SU-DHL-6 (cell line): Measurements from ENCODE around the gene C8G.

ENCODE experiments used
- H2AFZ ChIP-seq: fragments of 200-600 bp; sonication (generic); 2 replicates; pipeline ENCODE4 v1.6.1; 2014; ENCODE audit warnings: low read depth, mild to moderate bottlenecking, moderate library complexity, mixed read lengths, antibody characterized with exemption, low read length; ENCODE audit not compliant: severe bottlenecking
- H3F3A ChIP-seq: fragments of 200-600 bp; shearing (Covaris generic); 2 replicates; pipeline ENCODE4 v1.6.0; 2016; ENCODE audit warnings: antibody characterized with exemption, mild to moderate bottlenecking; ENCODE audit not compliant: insufficient read depth
- H3K27ac ChIP-seq: fragments of 200-600 bp; sonication (generic); 2 replicates; pipeline ENCODE4 v1.5.1; 2016; ENCODE audit warnings: low read depth, mild to moderate bottlenecking, low read length, moderate library complexity, mixed read lengths
- H3K27me3 ChIP-seq: fragments of 200-600 bp; sonication (generic), shearing (Covaris generic); 2 replicates; pipeline ENCODE4 v1.6.0; 2014; ENCODE audit warnings: mild to moderate bottlenecking, low read length
- H3K36me3 ChIP-seq: fragments of 200-600 bp; sonication (generic); 2 replicates; pipeline ENCODE4 v1.6.1; 2014; ENCODE audit warnings: mild to moderate bottlenecking, low read length, mixed read lengths
- H3K4me2 ChIP-seq: fragments of 300-600, 200-600 bp; shearing (Covaris generic), sonication (generic); 2 replicates; pipeline ENCODE4 v1.6.0; 2014; ENCODE audit warnings: low read length, low read depth, mild to moderate bottlenecking; ENCODE audit not compliant: poor library complexity, severe bottlenecking
- H3K4me3 ChIP-seq: fragments of 200-600 bp; sonication (generic); 2 replicates; pipeline ENCODE4 v1.5.1; 2014; ENCODE audit warnings: antibody characterized with exemption, low read length, mild to moderate bottlenecking, mixed read lengths; ENCODE audit not compliant: insufficient read depth, poor library complexity, severe bottlenecking
- H3K79me2 ChIP-seq: fragments of 200-600 bp; sonication (generic); 2 replicates; pipeline ENCODE4 v1.6.1; 2014; ENCODE audit warnings: mild to moderate bottlenecking, low read length, moderate library complexity; ENCODE audit not compliant: insufficient read depth
- H3K9ac ChIP-seq: fragments of 200-600 bp; sonication (generic); 2 replicates; pipeline ENCODE4 v1.7.0; 2014; ENCODE audit warnings: mild to moderate bottlenecking, low read length
- H3K9me2 ChIP-seq: fragments of 200-600 bp; sonication (generic); replicated peaks from 2 replicates; pipeline ENCODE4 v1.6.1; 2014; ENCODE audit warnings: low read length; ENCODE audit not compliant: insufficient read depth
- H3K9me3 ChIP-seq: fragments of 200-600 bp; sonication (generic); 2 replicates; pipeline ENCODE4 v1.6.1; 2014; ENCODE audit warnings: low read length, mixed read lengths; ENCODE audit not compliant: insufficient read depth
- H4K20me1 ChIP-seq: fragments of 200-600 bp; sonication (generic); 2 replicates; pipeline ENCODE4 v1.6.1; 2014; ENCODE audit warnings: low read depth, mild to moderate bottlenecking, antibody characterized with exemption, low read length, moderate library complexity, mixed read lengths
- CTCF ChIP-seq: fragments of 200-600 bp; sonication (generic); IDR thresholded peaks from one replicate; pipeline ENCODE4 v1.5.1; 2017; ENCODE audit warnings: antibody characterized with exemption, mild to moderate bottlenecking, low read length, moderate library complexity; ENCODE audit not compliant: insufficient read depth, poor library complexity, severe bottlenecking
- EZH2phosphoT487 ChIP-seq: fragments of 200-600 bp; sonication (generic), shearing (Covaris generic); conservative IDR thresholded peaks from 2 replicates; pipeline ENCODE4 v1.6.1; 2018; ENCODE audit warnings: mild to moderate bottlenecking, antibody characterized with exemption, low read length, moderate library complexity, mixed read lengths

C8G gene

GRCh38 chr9:136906266-136906665, 38.8 kb upstream of the C8G start:
- H3K9me3 ChIP-seq, result no peaks in the 10 kb centered on the region
- H3K36me3 ChIP-seq, result peaks cover 3% of the 10 kb centered on the region; the same call in 1 of the 2 replicates
- no peak overlapping the region for H3K27ac ChIP-seq
- no peak overlapping the region for H2AFZ ChIP-seq
- no peak overlapping the region for H3K4me3 ChIP-seq
- H3K9me2 ChIP-seq, result no peaks in the 10 kb centered on the region
- no peak for TF ChIP-seq CTCF
- no peak for TF ChIP-seq EZH2phosphoT487
- H3K9ac ChIP-seq, result no peak overlapping the region
- H3K79me2 ChIP-seq, result no peaks in the 10 kb centered on the region
- no peaks in the 10 kb centered on the region for H3F3A ChIP-seq
- no peaks in the 10 kb centered on the region for H4K20me1 ChIP-seq
- H3K4me2 ChIP-seq, result no peak overlapping the region
- no peaks in the 10 kb centered on the region for H3K27me3 ChIP-seq

- H3K27me3 ChIP-seq, result no peaks in the 10 kb centered on the region
- no peak overlapping the region for H2AFZ ChIP-seq
- no peaks in the 10 kb centered on the region for H3F3A ChIP-seq
- no peaks in the 10 kb centered on the region for H3K79me2 ChIP-seq
- no peak for TF ChIP-seq EZH2phosphoT487
- TF ChIP-seq CTCF, result no peak
- H3K9me3 ChIP-seq, result no peaks in the 10 kb centered on the region
- H3K9me2 ChIP-seq, result no peaks in the 10 kb centered on the region
- H3K4me2 ChIP-seq, result no peak overlapping the region
- peaks cover 3% of the 10 kb centered on the region; the same call in 1 of the 2 replicates for H3K36me3 ChIP-seq
- H3K4me3 ChIP-seq, result no peak overlapping the region
- H3K27ac ChIP-seq, result no peak overlapping the region
- H4K20me1 ChIP-seq, result no peaks in the 10 kb centered on the region
- no peak overlapping the region for H3K9ac ChIP-seq
Measured at GRCh38 chr9:136907011-136907914, 37.8 kb upstream of the C8G start.

- no peaks in the 10 kb centered on the region for H3K79me2 ChIP-seq
- H3F3A ChIP-seq, result no peaks in the 10 kb centered on the region
- no peak overlapping the region for H3K4me2 ChIP-seq
- peaks cover 3% of the 10 kb centered on the region; the same call in 1 of the 2 replicates for H3K36me3 ChIP-seq
- no peak overlapping the region for H3K4me3 ChIP-seq
- no peak overlapping the region for H2AFZ ChIP-seq
- no peaks in the 10 kb centered on the region for H3K27me3 ChIP-seq
- no peak overlapping the region for H3K27ac ChIP-seq
- no peaks in the 10 kb centered on the region for H3K9me2 ChIP-seq
- no peaks in the 10 kb centered on the region for H3K9me3 ChIP-seq
- no peaks in the 10 kb centered on the region for H4K20me1 ChIP-seq
- TF ChIP-seq CTCF (no peak), EZH2phosphoT487 (no peak)
- no peak overlapping the region for H3K9ac ChIP-seq
Measured at GRCh38 chr9:136910197-136910900, 34.7 kb upstream of the C8G start.
